Hematopoietic multipotent progenitor cell treated with erythropoietin and hydrocortisone succinate and interleukin-3 and kit ligand, for 4 days (in vitro differentiated cells): Measurements from ENCODE around the gene CALHM6.
A peak's percentile ranks its signal among the peaks of the same experiment; 100 is the strongest.

Experiments
- DNase-seq: peaks from one replicate; pipeline ENCODE4 v3.0.0-alpha.2; 2015

Gene CALHM6

DNA sequence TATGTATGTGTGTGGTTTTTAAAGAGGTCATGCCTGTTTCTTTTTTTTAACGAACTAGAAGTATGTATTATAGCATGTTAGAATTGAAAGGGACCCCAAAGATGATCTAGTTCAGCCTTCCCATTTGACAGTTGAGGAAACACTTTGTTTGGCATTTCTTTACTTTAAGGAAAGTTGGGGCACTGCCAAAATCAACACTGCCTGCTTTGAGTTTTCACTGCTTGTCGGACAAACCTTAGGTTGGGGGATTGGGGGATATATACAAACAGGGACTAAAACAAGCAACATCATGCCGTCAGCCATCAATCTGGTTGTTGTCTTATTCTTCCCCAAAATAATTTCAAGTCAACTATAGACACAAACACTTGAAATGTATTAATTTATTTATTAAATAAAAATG lies 14.1 kb upstream of the CALHM6 start:
- no peak for DNase-seq

- peak; percentile 83 for DNase-seq
These were observed 13.6 kb upstream of the CALHM6 start for GRCh38 chr6:116447496-116448011.

DNA sequence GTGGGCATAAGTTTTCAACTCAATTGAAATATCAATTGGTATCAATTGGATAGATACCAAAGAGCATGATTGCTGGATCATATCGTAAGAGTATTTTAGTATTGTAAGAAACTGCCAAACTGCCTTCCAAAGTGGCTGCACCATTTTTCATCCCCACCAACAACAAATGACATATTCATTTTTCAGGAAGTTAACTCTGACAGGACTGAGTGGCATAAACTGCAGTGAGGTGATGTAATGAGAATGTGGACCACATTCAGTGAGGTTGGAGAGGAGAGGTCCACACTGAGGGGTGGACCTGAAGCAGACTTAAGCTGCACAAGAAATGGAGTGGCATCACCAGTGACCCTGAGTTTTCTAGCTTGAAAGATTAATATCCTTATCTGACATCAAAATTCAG lies 11.6 kb upstream of the CALHM6 start:
- no peak for DNase-seq

- DNase-seq = no peak
These were observed 10.9 kb upstream of the CALHM6 start for GRCh38 chr6:116450185-116450710.

DNA sequence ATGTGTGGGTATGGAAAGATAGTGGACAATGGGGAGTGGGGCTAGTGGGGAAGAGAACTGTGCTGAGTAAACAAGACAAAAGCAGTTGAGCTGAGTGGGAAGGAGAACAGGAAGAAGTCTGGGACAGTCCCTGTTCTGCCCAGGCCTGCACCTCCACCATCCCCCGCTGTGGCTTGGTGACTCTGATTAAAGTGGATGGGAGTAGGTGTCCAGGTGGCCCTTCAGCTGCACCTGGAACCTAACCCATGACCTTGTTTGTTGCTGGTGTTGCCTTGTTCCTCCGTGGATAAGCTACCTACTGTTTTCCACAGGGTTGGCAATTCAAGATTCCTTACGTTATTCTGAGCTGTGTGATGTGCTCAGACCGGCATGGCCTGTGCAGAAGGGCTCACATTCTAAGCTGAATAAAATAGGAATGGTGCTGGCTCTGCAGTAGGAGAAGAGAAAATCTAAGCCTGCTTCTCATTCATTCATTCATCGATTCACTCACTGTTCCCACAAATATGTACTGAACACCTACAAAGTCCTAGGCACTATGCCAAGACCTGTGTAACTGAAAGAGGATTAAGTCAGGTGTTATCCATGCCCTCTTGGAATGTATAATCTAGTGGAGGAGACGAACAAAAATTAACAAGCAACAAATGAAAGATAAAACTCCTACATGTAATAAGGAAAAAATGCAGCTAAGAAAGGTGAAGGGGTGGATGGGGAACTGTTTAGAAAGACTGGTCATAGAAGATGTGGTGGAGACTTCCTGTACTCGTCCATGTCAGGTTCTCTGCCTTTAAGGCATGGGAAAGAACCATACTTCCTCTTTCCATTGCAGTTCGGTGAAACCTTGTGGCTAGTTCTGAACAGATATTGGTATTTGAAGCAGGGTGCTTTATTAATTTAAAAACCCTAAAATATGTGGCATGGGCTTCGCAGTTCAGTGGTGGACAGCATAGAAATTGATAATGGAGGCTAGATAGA lies 10.1 kb upstream of the CALHM6 start:
- DNase-seq = peak; percentile 87

DNA sequence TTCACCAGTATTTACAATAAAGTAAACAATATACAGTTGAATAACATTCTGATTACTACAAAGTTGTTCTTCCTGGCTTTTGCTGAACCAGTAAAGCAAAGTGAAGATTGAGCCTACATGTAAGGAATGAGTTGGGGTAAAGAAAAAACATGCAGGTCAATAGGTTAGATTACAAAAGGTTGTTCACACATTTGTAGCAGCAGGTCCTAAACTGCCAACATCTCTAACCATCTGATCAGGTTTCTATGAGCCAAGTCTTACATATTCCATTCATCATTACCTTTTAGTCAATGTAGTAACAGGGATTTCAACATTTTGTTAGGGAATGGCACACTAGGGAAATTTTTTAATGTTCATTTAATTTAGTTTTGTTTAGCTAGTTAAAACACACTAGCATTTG lies 9.3 kb upstream of the CALHM6 start:
- DNase-seq = no peak

DNA sequence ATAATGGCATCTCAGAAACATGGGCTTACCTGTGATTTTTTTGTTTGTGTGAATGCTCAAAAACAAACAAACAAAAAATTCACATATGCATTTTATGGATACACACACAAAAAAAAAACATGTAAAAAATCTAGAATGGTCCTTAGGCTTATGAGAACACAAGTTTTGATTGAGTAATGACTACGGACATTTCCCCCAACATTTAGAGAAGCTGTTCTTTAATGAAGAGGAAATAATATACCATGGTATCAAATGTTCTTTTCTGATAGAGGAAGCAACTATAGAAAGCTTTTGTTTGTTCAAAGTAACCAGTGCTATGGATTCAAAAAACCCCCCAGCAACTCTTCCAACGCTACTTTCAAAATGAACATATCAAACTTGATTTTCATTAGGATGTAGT lies 8.6 kb upstream of the CALHM6 start:
- no peak for DNase-seq

GRCh38 chr6:116456106-116456505 lies 5.1 kb upstream of the CALHM6 start:
- no peak for DNase-seq

- DNase-seq = no peak
These were observed 4.2 kb upstream of the CALHM6 start for GRCh38 chr6:116456927-116457326.

GRCh38 chr6:116458264-116458663 lies 2.9 kb upstream of the CALHM6 start:
- DNase-seq = no peak

DNA sequence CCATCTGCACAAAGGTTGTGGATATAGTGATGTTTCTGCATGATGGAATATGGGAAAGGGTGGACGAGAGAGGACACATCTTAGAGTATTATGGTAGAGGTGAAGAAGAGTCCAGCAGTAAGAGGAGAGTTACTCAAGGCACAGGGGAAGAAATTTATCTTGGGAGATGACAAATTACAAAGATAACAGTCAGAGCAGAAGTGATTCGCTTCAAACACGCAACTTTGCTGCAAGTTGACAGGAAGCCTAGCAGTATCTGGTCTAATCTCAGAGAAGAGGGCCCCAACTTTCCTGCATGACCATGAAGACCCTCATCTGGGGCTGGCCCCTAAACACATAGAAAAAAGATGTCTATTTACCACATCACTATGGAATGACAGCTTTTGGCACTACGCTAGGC lies 1.2 kb upstream of the CALHM6 start:
- DNase-seq = no peak

GRCh38 chr6:116461932-116462885 lies 1.0 kb downstream of the CALHM6 start:
- peak; percentile 81 for DNase-seq

DNA sequence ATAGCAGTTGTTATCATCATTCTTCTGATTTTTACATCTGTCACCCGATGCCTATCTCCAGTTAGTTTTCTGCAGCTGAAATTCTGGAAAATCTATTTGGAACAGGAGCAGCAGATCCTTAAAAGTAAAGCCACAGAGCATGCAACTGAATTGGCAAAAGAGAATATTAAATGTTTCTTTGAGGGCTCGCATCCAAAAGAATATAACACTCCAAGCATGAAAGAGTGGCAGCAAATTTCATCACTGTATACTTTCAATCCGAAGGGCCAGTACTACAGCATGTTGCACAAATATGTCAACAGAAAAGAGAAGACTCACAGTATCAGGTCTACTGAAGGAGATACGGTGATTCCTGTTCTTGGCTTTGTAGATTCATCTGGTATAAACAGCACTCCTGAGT lies 2.1 kb downstream of the CALHM6 start:
- no peak for DNase-seq

DNA sequence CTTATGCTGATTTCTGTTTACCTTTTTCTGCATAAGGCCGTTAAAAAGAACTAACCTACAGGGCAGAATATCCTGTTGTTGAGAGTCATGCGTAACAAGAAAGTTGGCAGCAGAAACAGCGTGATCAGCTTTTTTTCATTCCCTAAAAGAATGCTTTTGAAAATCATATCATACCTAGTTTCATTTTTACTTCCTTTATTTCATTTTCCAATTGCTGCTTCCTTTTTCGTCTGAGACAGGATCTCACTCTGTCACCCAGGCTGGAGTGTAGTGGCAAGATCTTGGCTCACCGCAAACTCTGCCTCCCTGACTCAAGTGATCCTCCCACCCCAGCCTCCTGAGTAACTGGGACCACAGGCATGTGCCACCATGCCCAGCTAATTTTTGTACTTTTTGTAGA lies 4.1 kb downstream of the CALHM6 start:
- DNase-seq = peak; percentile 78

DNA sequence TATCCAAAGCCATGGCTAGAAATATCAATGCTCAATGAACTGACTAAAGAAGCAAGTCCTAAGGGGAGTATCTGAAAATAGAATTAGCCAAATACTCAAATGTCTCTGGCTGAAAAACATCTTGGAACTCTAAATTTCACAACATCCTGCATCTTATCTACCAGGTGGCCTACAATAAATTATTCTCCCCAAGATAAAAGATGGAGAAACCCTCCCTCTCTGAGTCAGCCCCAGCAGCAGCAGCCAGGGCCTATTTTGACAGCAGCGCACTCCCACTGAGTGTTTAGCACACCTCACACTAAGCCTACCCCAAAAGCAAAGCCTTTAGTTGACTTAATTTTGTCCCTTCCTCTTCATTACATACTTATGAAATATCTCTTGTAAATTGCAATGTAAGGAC lies 5.9 kb downstream of the CALHM6 start:
- DNase-seq = no peak

GRCh38 chr6:116467514-116467913 lies 6.3 kb downstream of the CALHM6 start:
- no peak for DNase-seq

GRCh38 chr6:116468293-116468692 lies 7.1 kb downstream of the CALHM6 start:
- peak; percentile 63 for DNase-seq

- no peak for DNase-seq
These were observed 10.4 kb downstream of the CALHM6 start for GRCh38 chr6:116471531-116471930.

- no peak for DNase-seq
These were observed 11.5 kb downstream of the CALHM6 start for GRCh38 chr6:116472706-116473105.

GRCh38 chr6:116475141-116475540 lies 14.0 kb downstream of the CALHM6 start:
- DNase-seq = peak; percentile 55

GRCh38 chr6:116476002-116476678 lies 15.0 kb downstream of the CALHM6 start:
- DNase-seq = peak; percentile 87

DNA sequence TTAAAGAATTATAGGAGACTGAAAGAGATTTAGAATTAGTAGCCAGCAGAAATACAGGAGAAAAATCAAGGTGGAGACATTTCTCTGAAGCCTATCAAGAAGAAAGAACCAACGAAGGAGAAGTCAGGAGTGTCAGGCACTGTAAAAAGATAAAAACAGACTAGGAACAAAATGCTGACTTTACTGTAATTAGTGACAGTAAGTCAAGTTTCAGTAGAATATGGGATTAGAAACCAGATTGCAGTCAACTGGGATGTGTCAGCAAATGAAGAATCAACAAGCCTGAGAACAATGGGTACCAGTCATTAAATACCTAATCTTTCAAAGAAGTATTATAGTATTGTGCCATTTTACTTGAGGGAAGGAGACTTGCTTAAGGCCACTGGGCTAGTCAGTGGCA lies 21.6 kb downstream of the CALHM6 start:
- no peak for DNase-seq

- DNase-seq = no peak
These were observed 22.4 kb downstream of the CALHM6 start for GRCh38 chr6:116483616-116484015.
